HCEC 1CT (cell line): Measurements from ENCODE around the gene CTAG1B.
"Not testable (repeated sequence)": the region's sequence is repeated elsewhere in the genome, so short reads cannot be mapped to it uniquely, and the experiment has no call there.

ENCODE experiments used
- DNase-seq: peaks from one replicate; pipeline ENCODE4 v3.0.0-alpha.2; 2017

CTAG1B gene

GRCh38 chrX:154619182-154619581 is at the start of gene CTAG1B:
Gene CTAG1B (minus strand): TSS chrX:154619282. CDS start chrX:154619218, 64 bp downstream.
- DNase-seq: not testable (repeated sequence)

GRCh38 chrX:154661899-154662298 is 42.8 kb upstream of the CTAG1B start:
- no peak for DNase-seq

DNA sequence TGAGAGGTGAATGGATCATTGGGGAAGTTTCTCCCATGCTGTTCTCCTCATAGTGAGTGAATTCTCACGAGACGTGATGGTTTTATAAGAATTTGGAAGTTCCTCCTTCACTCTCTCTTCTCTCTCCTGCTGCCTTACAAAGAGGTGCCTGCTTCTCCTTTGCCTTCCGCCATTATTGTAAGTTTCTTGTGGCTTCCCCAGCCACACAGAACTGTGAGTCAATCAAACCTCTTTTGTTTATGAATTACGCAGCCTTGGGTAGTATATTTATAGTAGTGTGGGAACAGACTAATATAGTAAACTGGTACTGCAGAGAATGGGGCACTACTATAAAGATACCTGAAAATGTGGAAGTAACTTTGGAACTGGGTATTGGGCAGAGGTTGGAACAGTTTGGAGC is 42.1 kb upstream of the CTAG1B start:
- DNase-seq: no peak

GRCh38 chrX:154660541-154660940 is 41.5 kb upstream of the CTAG1B start:
- no peak for DNase-seq

- DNase-seq: no peak
These were observed 39.9 kb upstream of the CTAG1B start for GRCh38 chrX:154658957-154659356.

GRCh38 chrX:154658187-154658586 is 39.1 kb upstream of the CTAG1B start:
- DNase-seq: no peak

- DNase-seq: no peak
These were observed 38.2 kb upstream of the CTAG1B start for GRCh38 chrX:154657226-154657805.

DNA sequence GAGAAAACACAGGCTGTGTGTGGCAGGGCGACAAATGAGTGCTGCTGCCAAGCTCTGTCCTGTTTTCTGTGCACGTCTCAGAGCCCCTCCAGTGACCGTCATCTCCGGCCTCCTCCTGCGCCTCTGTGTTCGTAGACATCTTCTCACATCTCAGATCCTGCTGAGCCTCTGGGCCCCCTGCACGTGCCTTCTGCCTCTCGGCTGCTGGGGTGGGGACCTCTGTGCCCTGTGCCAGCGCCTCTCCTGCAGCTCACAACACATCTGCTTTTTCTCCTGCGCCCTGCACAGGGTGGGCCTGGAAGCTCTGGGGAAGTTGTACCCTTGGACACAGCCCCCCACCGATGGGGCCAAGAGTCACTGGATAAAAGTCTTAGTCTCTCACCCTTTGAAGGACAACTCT is 36.7 kb upstream of the CTAG1B start:
- DNase-seq: no peak

GRCh38 chrX:154655346-154655745 is 36.3 kb upstream of the CTAG1B start:
- no peak for DNase-seq

DNA sequence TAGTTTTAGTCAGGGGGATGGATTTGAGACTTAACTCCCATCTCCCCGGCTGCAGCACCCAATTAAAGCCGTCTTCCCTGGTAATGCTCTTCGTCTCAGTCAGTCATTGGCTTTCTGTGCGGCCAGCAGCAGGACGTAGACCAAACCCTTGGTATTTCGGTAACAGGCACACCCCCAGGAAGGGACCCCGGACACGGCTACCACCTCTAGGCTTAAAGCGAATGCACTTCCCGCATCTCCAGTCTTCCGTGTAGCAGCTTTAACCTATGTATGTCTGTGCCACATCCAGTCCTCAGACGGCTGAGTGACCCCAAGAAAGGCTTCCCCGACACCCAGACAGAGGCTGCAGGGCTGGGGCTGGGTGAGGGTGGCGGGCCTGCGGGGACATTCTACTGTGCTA is 35.8 kb upstream of the CTAG1B start:
- DNase-seq: no peak

- no peak for DNase-seq
These were observed 35.3 kb upstream of the CTAG1B start for GRCh38 chrX:154654372-154654771.

DNA sequence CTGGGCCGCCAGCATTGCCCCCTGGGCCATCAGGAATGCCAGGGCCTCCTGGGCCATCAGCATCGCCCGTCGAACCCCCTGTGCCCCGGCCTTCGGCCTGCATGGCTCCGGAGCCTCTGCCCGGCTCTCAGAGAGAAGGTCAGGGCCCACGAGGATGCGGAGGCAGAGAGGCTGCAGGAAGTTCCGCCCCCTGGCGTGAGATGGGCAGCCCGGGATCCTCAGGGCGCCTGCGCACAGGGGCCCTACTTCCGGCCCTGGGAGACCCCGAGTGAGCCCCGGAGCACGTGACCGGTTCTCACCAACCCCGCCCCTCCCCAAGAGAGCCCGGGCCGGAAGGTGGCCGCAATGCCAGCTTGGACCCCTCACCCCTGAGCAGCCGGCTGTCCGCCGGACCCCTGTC is 34.3 kb upstream of the CTAG1B start, which contains the start of gene CTAG2:
CTAG2 (minus strand) TSS at position 167 of the 400 bp plus-strand sequence; CDS start at position 103, 64 bp downstream.
- DNase-seq: not testable (repeated sequence)

DNA sequence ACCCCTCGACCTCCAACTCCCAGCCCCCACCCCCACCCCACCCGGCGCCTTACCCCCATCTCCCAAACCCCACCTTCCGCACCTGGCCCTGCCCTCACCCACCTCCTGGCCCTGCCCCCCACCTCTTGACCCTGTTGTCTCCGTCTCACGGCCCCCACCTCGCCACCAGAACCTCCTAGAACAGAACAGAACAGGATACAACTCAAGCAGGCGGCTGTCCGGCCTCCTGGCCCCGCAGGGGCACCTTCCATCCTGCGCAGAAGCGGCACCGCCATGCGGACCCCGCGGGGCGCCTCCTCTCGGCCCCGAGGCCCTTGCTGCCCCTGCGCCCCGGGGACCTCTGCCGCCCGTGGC is 33.9 kb upstream of the CTAG1B start:
- no peak for DNase-seq

DNA sequence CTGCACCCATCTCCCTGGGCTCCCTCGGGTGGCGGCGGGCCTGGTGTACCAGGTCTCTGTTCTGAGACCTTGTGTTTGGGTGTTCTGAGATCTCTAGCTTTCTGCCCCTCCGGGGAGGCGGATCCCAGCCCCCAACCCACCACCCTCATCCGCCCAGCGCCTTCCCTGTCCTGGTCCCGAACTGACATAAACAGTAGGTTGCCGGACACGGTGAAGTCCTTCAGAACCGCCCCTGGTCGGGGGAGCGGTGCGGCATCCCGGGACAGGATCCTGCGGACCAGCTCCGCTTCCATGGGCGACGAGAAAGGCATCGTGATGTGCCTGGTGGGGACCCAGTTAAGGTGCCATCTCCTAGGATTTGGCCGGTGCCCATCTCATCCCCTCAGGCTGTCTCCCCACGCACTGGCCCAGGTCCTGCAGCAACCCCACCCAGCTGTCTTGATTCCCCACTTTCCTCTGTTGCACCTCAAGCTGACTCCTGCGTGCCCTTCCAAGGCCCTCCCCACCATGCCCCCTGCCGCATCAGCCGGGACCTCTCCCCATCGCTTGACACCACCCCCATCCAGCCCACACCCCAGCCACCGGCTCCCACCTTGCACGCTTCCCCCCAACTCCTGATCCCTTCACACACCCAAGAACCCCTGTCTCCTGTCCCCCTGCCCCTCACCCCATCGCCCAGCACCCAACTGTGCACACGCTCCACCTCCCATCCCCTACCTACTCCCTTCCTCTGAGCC is 33.4 kb upstream of the CTAG1B start:
- no peak for DNase-seq

DNA sequence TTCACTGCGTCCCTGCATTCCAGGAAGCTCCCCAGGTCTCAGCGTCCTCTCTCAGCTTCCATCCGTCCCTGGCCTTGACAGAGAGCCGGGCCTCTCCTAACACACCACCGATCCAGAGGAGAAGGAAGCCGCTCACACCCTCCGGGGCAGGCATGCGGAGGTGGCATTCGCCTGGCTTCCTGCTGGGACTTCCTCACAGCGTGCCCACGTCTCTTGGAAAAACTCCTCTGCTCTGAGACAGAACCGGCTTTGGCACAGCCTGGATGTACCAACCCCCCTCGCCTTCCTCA is 31.1 kb upstream of the CTAG1B start:
- DNase-seq: no peak

DNA sequence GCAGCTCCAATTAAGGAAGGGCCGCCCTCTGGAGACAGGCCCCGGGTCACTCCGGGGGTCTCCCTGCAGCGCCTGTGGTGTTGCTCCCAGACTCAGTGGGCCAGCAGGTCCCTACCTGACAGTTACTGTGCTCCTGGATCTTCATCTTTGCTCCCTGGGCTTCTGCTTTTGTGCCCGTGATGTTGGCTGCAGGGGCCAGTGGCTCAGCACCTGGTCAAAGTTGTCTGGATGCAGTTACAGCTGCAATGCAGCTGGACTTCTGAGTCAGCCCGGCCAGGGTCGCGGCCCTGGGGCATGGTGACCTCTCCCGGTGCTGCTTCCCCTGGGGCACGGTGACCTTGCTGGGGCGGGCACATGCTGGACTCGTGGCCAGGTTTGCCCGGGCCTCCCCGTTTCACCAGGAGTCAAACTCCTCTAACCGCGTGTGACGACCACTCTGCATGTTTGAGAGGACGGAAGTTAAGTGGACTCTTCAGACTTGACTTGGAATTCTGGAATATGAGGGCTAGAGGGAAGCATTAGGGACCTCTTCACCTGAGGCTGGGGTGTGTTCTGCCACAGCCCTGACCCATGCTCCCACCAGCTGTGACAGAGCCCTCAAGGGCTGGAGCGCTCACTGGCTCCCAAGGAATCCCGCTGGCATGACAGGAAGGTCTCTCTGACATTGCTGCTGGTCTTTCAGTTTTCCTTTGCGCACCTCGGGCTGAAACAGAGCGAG is 30.6 kb upstream of the CTAG1B start:
- no peak for DNase-seq

DNA sequence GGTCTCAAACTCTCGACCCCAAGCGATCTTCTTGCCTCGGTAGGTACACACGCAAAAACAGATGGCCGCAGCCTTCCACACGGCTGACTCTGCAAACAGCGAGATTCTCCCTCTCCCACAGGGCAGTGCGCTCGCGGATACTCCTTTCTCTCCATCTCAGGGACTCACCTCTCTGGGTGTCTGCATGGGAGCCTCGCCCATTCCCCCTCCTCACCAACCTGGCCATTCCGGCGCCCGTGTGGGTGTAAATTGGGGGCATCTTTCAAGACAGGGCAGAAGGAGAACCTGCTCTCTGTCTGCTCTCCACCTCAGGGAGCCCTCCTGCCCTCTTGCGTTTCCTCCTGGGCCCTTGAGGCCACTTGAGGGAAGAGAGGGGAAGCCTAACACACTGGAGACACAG is 29.8 kb upstream of the CTAG1B start:
- no peak for DNase-seq

DNA sequence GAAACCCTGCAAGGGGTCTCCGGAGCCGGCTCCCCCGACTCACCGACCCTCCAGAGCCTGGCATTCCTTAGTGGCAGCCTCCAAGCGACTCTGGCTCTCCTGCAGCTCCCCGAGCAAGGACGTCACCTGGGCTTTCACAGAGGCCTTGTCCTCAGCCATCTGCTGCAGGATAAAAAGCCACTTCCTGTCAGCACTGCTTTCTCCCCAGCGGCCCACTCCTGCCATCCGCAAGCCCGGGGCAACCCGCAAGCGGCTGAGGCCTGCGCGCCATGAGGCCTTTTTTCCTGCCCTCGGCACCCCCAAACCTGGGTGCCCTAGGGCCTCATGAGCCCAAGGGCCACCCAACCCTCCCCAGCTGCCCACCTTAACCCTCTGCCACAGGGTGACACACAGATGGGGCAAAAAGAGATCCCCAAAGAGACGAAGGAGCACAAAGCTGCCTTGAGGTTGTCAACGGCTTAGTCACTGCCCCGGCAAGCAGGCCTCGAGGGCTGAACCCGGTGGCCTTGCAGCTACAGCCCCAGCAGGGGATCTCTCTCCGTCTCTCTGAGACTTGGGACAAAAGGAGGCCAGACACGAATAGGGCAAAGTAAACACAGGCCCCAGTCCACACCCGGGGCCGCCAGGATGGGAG is 26.8 kb upstream of the CTAG1B start:
- DNase-seq: not testable (repeated sequence)

GRCh38 chrX:154643708-154644107 is 24.6 kb upstream of the CTAG1B start:
- not testable (repeated sequence) for DNase-seq

DNA sequence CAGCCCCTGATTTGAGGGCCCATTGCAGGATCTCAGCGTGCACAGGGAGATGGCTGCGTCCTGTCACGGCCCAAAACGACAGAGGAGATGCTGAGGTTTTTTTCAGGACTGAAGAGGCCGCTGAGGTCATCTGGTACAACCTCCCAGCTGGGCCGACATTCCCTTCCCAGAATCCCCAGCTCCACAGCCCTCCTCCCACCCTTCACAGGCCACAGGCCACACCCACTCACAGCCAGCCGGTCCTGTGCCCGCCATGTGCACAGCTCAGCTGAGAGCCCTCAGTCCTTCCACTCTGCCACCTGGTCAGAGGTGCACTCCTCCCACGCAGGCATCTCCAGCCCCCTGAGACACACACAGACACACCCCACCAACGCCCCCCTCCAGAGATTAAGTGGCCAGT is 22.7 kb upstream of the CTAG1B start:
- not testable (repeated sequence) for DNase-seq

DNA sequence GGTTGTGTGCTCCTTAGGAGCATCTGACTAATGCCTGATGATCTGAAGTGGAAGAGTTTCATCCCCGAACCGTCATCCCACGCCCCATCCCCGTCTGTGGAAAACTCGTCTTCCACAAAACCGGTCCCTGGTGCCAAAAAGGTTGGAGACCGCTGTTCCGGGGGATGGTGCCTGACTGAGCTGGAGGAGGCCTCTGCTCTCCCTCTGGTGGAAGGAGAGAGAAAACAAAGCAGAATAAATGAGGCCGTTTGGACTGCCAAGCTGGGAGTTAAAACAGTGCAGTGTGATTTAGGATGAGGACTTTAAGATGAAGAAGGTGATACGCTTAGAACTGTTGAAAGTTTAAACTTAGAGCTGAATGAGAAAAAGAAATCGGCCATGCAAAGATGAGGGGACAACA is 14.6 kb upstream of the CTAG1B start:
- DNase-seq: not testable (repeated sequence)

DNA sequence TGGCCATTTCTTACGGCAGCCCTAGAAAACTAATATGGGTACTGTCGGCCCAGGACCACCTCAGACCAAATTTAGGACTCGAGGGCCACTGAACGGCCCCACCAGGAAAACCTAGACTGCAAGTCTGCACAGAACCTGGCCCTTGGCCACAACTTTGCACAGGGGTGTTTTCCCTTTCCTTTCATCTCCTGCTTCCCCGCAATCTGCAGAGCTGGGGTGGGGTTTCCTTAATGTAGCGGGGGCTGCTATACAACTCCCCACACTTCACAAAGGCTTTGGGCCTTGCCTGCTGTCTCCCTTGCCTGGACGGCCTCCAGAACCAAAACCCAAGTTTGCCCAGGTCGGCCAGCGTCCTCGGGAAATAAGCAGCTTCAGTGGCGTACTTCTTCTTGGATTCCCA is 11.9 kb upstream of the CTAG1B start:
- DNase-seq: not testable (repeated sequence)

- DNase-seq: not testable (repeated sequence)
These were observed 9.9 kb upstream of the CTAG1B start for GRCh38 chrX:154628960-154629359.
